ENCODE data around the gene WAS. TPM values are rescaled to one million over a fixed set of nuclear protein-coding genes. Genes with fewer than 3 reads are reported as not detected.

WAS gene
- total and polyA plus RNA-seq, 2 experiments from 2014 or later = 0.32 to 0.56 TPM

- Mint-ChIP-seq H3K36me3 (ENCODE audit: low read depth) (peaks cover 7% of the 10 kb centered on the region; the same call in 2 of the 3 replicates), H3K4me1 (no peaks in the 10 kb centered on the region), H3K27ac (no peak overlapping the region), H3K9me3 (peaks cover 13% of the 10 kb centered on the region), H3K27me3 (ENCODE audit: insufficient read depth, low read depth, poor library complexity) (peaks cover 2% of the 10 kb centered on the region), H3K4me3 (no peak overlapping the region)
- no peaks in the 10 kb centered on the region for H3F3A ChIP-seq (replicated peaks; ENCODE audit: low read depth)
- H3K4me3 ChIP-seq = no peak overlapping the region
- DNase-seq (ENCODE audit: low spot score) (no peak), ATAC-seq (no peak)
- H3K9me2 ChIP-seq (ENCODE audit: insufficient read depth) = no peaks in the 10 kb centered on the region
- H3K4me2 ChIP-seq = no peak overlapping the region
- TF ChIP-seq REST (IDR thresholded peaks at IDR 0.05; ENCODE audit: unreplicated experiment) (no peak), CREB1 (CRISPR knock-in tag; IDR thresholded peaks at IDR 0.05; ENCODE audit: low read depth) (no peak), ZNF331 (CRISPR knock-in tag; IDR thresholded peaks at IDR 0.05; ENCODE audit: low read depth) (no peak), ZNF462 (CRISPR knock-in tag; IDR thresholded peaks at IDR 0.05) (no peak), POLR2AphosphoS5 (IDR thresholded peaks at IDR 0.05; ENCODE audit: low read depth) (no peak), JUNB (IDR thresholded peaks at IDR 0.05; ENCODE audit: unreplicated experiment) (no peak), ZNF114 (CRISPR knock-in tag; IDR thresholded peaks at IDR 0.05) (no peak), ETS1 (IDR thresholded peaks at IDR 0.05) (no peak), STAT1 (IDR thresholded peaks at IDR 0.05; ENCODE audit: unreplicated experiment) (no peak), CTCF (conservative IDR thresholded peaks at IDR 0.05; ENCODE audit: low read depth in 2 of 2) (no peak), EZH2phosphoT487 (IDR thresholded peaks at IDR 0.05; ENCODE audit: unreplicated experiment) (no peak), EZH2 (IDR thresholded peaks at IDR 0.05; ENCODE audit: low read depth, unreplicated experiment) (no peak), NANOG (IDR thresholded peaks at IDR 0.05; ENCODE audit: borderline replicate concordance) (no peak)
- no peaks in the 10 kb centered on the region for H3K36me3 ChIP-seq (ENCODE audit: insufficient read depth)
- no peaks in the 10 kb centered on the region for H3K79me2 ChIP-seq (replicated peaks; ENCODE audit: insufficient read depth)
- H3K27me3 ChIP-seq (ENCODE audit: insufficient read depth) = no peaks in the 10 kb centered on the region
- no peak overlapping the region for H2AFZ ChIP-seq
- no peaks in the 10 kb centered on the region for H3K4me1 ChIP-seq (ENCODE audit: insufficient read depth)
- H3K27ac ChIP-seq (ENCODE audit: low read depth) = no peak overlapping the region
- no peaks in the 10 kb centered on the region for H4K20me1 ChIP-seq (replicated peaks; ENCODE audit: insufficient read depth)
These were observed 19.4 kb upstream of the WAS start for GRCh38 chrX:48664156-48664555.
